Activated naive CD4-positive, alpha-beta T cell (primary cell): ENCODE results near the gene PGAM4.
"Not testable (repeated sequence)": the region's sequence is repeated elsewhere in the genome, so short reads cannot be mapped to it uniquely, and the experiment has no call there.

Source experiments
- DNase-seq, 4 experiments: peaks; one replicate each; lab custom pipeline; 2025; lab: John Stamatoyannopoulos, UW

PGAM4 gene

GRCh38 chrX:77969538-77969937 lies at the start of gene PGAM4:
TSS of gene PGAM4 (minus strand) at chrX:77969638. CDS start at chrX:77969638, 0 bp downstream.
- DNase-seq, result no peak

GRCh38 chrX:78011846-78012245 lies 42.4 kb upstream of the PGAM4 start:
- DNase-seq, result no peak

GRCh38 chrX:77979870-77980269 lies 10.4 kb upstream of the PGAM4 start:
- DNase-seq, result no peak

GRCh38 chrX:77977518-77977917 lies 8.1 kb upstream of the PGAM4 start:
- no peak for DNase-seq

GRCh38 chrX:77977095-77977494 lies 7.7 kb upstream of the PGAM4 start:
- DNase-seq, result no peak

- DNase-seq, result no peak
Observed at GRCh38 chrX:77975755-77976154, 6.3 kb upstream of the PGAM4 start.

GRCh38 chrX:77967631-77968030 lies 1.8 kb downstream of the PGAM4 start:
- no peak for DNase-seq

GRCh38 chrX:77966361-77966760 lies 3.1 kb downstream of the PGAM4 start:
- DNase-seq, result no peak

- DNase-seq, result peak in 1 of 4 experiments; percentile 3
Observed at GRCh38 chrX:77962068-77962902, 7.2 kb downstream of the PGAM4 start.

GRCh38 chrX:77961063-77961462 lies 8.4 kb downstream of the PGAM4 start:
- DNase-seq, result no peak

- DNase-seq, result no peak
Observed at GRCh38 chrX:77960567-77960966, 8.9 kb downstream of the PGAM4 start.

GRCh38 chrX:77953708-77954107 lies 15.7 kb downstream of the PGAM4 start:
- DNase-seq, result no peak

- DNase-seq, result no peak
Observed at GRCh38 chrX:77953302-77953701, 16.1 kb downstream of the PGAM4 start.

- DNase-seq, result no peak
Observed at GRCh38 chrX:77952173-77952572, 17.3 kb downstream of the PGAM4 start.

- no peak for DNase-seq
Observed at GRCh38 chrX:77949840-77950239, 19.6 kb downstream of the PGAM4 start.

GRCh38 chrX:77946571-77946970 lies 22.9 kb downstream of the PGAM4 start:
- no peak for DNase-seq

GRCh38 chrX:77945910-77946545 lies 23.4 kb downstream of the PGAM4 start:
- DNase-seq, result no peak

GRCh38 chrX:77945031-77945430 lies 24.4 kb downstream of the PGAM4 start:
- DNase-seq, result not testable (repeated sequence)

GRCh38 chrX:77938083-77938680 lies 31.3 kb downstream of the PGAM4 start:
- no peak for DNase-seq

GRCh38 chrX:77937291-77937690 lies 32.1 kb downstream of the PGAM4 start:
- DNase-seq, result no peak

GRCh38 chrX:77936299-77936698 lies 33.1 kb downstream of the PGAM4 start:
- DNase-seq, result no peak

- no peak for DNase-seq
Observed at GRCh38 chrX:77935886-77936285, 33.6 kb downstream of the PGAM4 start.

GRCh38 chrX:77930581-77930980 lies 38.9 kb downstream of the PGAM4 start:
- no peak for DNase-seq
